DMS79 (cell line): ENCODE results near the gene CNTN1.

Experiments used
- DNase-seq: peaks from one replicate; lab custom pipeline; 2025; lab: John Stamatoyannopoulos, UW

CNTN1 gene

GRCh38 chr12:41120211-41120610 lies 428.0 kb downstream of the CNTN1 start:
- no peak for DNase-seq

- no peak for DNase-seq
Observed at GRCh38 chr12:41121374-41121773, 429.1 kb downstream of the CNTN1 start.
